ENCODE data around the gene CD244.

DNA sequence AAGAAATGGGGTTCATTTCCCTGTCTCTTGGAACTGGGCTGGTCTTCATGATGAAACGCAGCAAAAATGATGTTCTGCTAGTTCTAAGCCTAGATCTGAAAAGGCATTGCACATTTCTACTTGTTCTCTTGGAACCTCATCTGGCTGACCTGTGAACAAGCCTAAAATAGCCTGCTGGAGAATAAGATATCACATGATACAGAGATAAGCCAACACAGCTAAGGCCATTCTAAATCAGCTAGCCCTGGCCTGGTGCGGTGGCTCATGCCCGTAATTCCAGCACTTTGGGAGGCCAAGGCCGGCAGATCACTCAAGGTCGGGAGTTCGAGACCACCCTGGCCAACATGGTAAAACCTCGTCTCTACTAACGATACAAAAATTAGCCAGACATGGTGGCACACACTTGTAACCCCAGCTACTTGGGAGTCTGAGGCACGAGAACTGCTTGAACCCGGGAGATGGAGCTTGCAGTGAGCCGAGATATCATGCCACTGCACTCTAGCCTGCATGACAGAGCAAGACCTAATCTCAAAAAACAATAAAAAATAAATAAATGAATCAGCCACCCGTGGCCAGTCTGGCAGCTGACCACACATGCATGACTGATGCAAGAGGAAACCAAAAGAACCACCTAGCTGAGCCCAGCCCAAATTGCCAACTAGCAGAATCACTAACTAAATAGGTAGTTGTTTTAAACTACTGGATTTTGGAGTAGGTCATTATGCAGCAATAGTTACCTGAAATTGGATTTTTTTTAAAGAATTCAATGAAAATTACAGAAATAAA, 18.0 kb downstream of the CD244 start:
- TF ChIP-seq, protein P1, sequence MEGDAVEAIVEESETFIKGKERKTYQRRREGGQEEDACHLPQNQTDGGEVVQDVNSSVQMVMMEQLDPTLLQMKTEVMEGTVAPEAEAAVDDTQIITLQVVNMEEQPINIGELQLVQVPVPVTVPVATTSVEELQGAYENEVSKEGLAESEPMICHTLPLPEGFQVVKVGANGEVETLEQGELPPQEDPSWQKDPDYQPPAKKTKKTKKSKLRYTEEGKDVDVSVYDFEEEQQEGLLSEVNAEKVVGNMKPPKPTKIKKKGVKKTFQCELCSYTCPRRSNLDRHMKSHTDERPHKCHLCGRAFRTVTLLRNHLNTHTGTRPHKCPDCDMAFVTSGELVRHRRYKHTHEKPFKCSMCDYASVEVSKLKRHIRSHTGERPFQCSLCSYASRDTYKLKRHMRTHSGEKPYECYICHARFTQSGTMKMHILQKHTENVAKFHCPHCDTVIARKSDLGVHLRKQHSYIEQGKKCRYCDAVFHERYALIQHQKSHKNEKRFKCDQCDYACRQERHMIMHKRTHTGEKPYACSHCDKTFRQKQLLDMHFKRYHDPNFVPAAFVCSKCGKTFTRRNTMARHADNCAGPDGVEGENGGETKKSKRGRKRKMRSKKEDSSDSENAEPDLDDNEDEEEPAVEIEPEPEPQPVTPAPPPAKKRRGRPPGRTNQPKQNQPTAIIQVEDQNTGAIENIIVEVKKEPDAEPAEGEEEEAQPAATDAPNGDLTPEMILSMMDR (IDR thresholded peaks at IDR 0.05) = no peak
- no peak for TF ChIP-seq ZFX (IDR thresholded peaks at IDR 0.05; ENCODE audit: borderline replicate concordance)

Data from 22Rv1 (cell line).